ENCODE data around the gene BCAP31. TPM values are rescaled to one million over a fixed set of nuclear protein-coding genes. Genes with fewer than 3 reads are reported as not detected.
"Not testable (repeated sequence)": the region's sequence is repeated elsewhere in the genome, so short reads cannot be mapped to it uniquely, and the experiment has no call there.

Gene BCAP31
- total RNA-seq, 1 experiment from 2014 or later = 307 TPM

GRCh38 chrX:153739754-153740486, 15.7 kb upstream of the BCAP31 start:
- in situ Hi-C loops (cut with HindIII; ENCODE audit: low pct_unique_long_range_greater_than_20kb, low sequenced_read_pairs) = no loop called here
- no peak for DNase-seq (ENCODE audit: low read depth)

- DNase-seq (ENCODE audit: low read depth) = no peak
- in situ Hi-C loops (cut with HindIII; ENCODE audit: low pct_unique_long_range_greater_than_20kb, low sequenced_read_pairs) = no loop called here
Observed at GRCh38 chrX:153738056-153738605, 13.9 kb upstream of the BCAP31 start.

GRCh38 chrX:153736871-153737441, 12.8 kb upstream of the BCAP31 start:
- DNase-seq (ENCODE audit: low read depth) = no peak
- in situ Hi-C loops (cut with HindIII; ENCODE audit: low pct_unique_long_range_greater_than_20kb, low sequenced_read_pairs) = no loop called here

- in situ Hi-C loops (cut with HindIII; ENCODE audit: low pct_unique_long_range_greater_than_20kb, low sequenced_read_pairs) = no loop called here
- DNase-seq (ENCODE audit: low read depth) = no peak
Observed at GRCh38 chrX:153736071-153736820, 12.1 kb upstream of the BCAP31 start.

GRCh38 chrX:153735274-153735673, 11.1 kb upstream of the BCAP31 start:
- in situ Hi-C loops (cut with HindIII; ENCODE audit: low pct_unique_long_range_greater_than_20kb, low sequenced_read_pairs) = no loop called here
- no peak for DNase-seq (ENCODE audit: low read depth)

- DNase-seq (ENCODE audit: low read depth) = no peak
- in situ Hi-C loops (cut with HindIII; ENCODE audit: low pct_unique_long_range_greater_than_20kb, low sequenced_read_pairs) = no loop called here
Observed at GRCh38 chrX:153734871-153735270, 10.7 kb upstream of the BCAP31 start.

GRCh38 chrX:153733651-153734240, 9.6 kb upstream of the BCAP31 start:
- no peak for DNase-seq (ENCODE audit: low read depth)
- in situ Hi-C loops (cut with HindIII; ENCODE audit: low pct_unique_long_range_greater_than_20kb, low sequenced_read_pairs) = no loop called here

- DNase-seq (ENCODE audit: low read depth) = no peak
- in situ Hi-C loops (cut with HindIII; ENCODE audit: low pct_unique_long_range_greater_than_20kb, low sequenced_read_pairs) = no loop called here
Observed at GRCh38 chrX:153732401-153732800, 8.2 kb upstream of the BCAP31 start.

- in situ Hi-C loops (cut with HindIII; ENCODE audit: low pct_unique_long_range_greater_than_20kb, low sequenced_read_pairs) = no loop called here
- no peak for DNase-seq (ENCODE audit: low read depth)
Observed at GRCh38 chrX:153731845-153732215, 7.6 kb upstream of the BCAP31 start.

- no peak for DNase-seq (ENCODE audit: low read depth)
- in situ Hi-C loops (cut with HindIII; ENCODE audit: low pct_unique_long_range_greater_than_20kb, low sequenced_read_pairs) = no loop called here
Observed at GRCh38 chrX:153731117-153731844, 7.1 kb upstream of the BCAP31 start.

- DNase-seq (ENCODE audit: low read depth); in situ Hi-C loops (cut with HindIII; ENCODE audit: low pct_unique_long_range_greater_than_20kb, low sequenced_read_pairs): not testable (repeated sequence)
Observed at GRCh38 chrX:153730115-153730514, 5.9 kb upstream of the BCAP31 start.

GRCh38 chrX:153728951-153729631, 4.9 kb upstream of the BCAP31 start:
- in situ Hi-C loops (cut with HindIII; ENCODE audit: low pct_unique_long_range_greater_than_20kb, low sequenced_read_pairs) = no loop called here
- no peak for DNase-seq (ENCODE audit: low read depth)

GRCh38 chrX:153728095-153728494, 3.9 kb upstream of the BCAP31 start:
- DNase-seq (ENCODE audit: low read depth) = no peak
- in situ Hi-C loops (cut with HindIII; ENCODE audit: low pct_unique_long_range_greater_than_20kb, low sequenced_read_pairs) = no loop called here

- no peak for DNase-seq (ENCODE audit: low read depth)
Observed at GRCh38 chrX:153727123-153727931, 3.1 kb upstream of the BCAP31 start.

GRCh38 chrX:153726286-153727122, 2.3 kb upstream of the BCAP31 start:
- in situ Hi-C loops (cut with HindIII; ENCODE audit: low pct_unique_long_range_greater_than_20kb, low sequenced_read_pairs) = no loop called here
- peak; percentile 55 for DNase-seq (ENCODE audit: low read depth)

More at GRCh38 chrX:153727123-153727931, 3.1 kb upstream of the BCAP31 start:
- in situ Hi-C loops (cut with HindIII; ENCODE audit: low pct_unique_long_range_greater_than_20kb, low sequenced_read_pairs) = no loop called here

GRCh38 chrX:153725832-153726285, 1.7 kb upstream of the BCAP31 start:
- in situ Hi-C loops (cut with HindIII; ENCODE audit: low pct_unique_long_range_greater_than_20kb, low sequenced_read_pairs) = no loop called here
- no peak for DNase-seq (ENCODE audit: low read depth)
